ENCODE results near the gene NCOR1.
"Not testable (repeated sequence)": the region's sequence is repeated elsewhere in the genome, so short reads cannot be mapped to it uniquely, and the experiment has no call there.

Gene NCOR1

GRCh38 chr17:16152326-16152725 is 63.0 kb downstream of the NCOR1 start:
- not testable (repeated sequence) for FAIRE-seq; DNase-seq (ENCODE audit: insufficient read length, low spot score)

GRCh38 chr17:16150251-16150856 is 65.0 kb downstream of the NCOR1 start:
- no peak for DNase-seq (ENCODE audit: insufficient read length, low spot score)
- no peak for FAIRE-seq

- FAIRE-seq (no peak), DNase-seq (ENCODE audit: insufficient read length, low spot score) (no peak)
Measured at GRCh38 chr17:16148596-16148995, 66.7 kb downstream of the NCOR1 start.

- DNase-seq (ENCODE audit: insufficient read length, low spot score); FAIRE-seq: not testable (repeated sequence)
Measured at GRCh38 chr17:16145319-16145890, 69.9 kb downstream of the NCOR1 start.

GRCh38 chr17:16141685-16142084 is 73.6 kb downstream of the NCOR1 start:
- no peak for FAIRE-seq
- no peak for DNase-seq (ENCODE audit: insufficient read length, low spot score)

GRCh38 chr17:16140854-16141253 is 74.5 kb downstream of the NCOR1 start:
- no peak for FAIRE-seq
- no peak for DNase-seq (ENCODE audit: insufficient read length, low spot score)

- FAIRE-seq = no peak
- DNase-seq (ENCODE audit: insufficient read length, low spot score) = no peak
Measured at GRCh38 chr17:16135461-16135860, 79.9 kb downstream of the NCOR1 start.

GRCh38 chr17:16131593-16131992 is 83.7 kb downstream of the NCOR1 start:
- DNase-seq (ENCODE audit: insufficient read length, low spot score) (no peak), FAIRE-seq (no peak)

- FAIRE-seq (peak; percentile 21), DNase-seq (ENCODE audit: insufficient read length, low spot score) (no peak)
Measured at GRCh38 chr17:16129441-16130205, 85.7 kb downstream of the NCOR1 start.

GRCh38 chr17:16123531-16123930 is 91.8 kb downstream of the NCOR1 start:
- FAIRE-seq (no peak), DNase-seq (ENCODE audit: insufficient read length, low spot score) (no peak)

GRCh38 chr17:16122697-16123434 is 92.5 kb downstream of the NCOR1 start:
- DNase-seq (ENCODE audit: insufficient read length, low spot score) (no peak), FAIRE-seq (no peak)

- DNase-seq (ENCODE audit: insufficient read length, low spot score) (no peak), FAIRE-seq (no peak)
Measured at GRCh38 chr17:16121915-16122314, 93.4 kb downstream of the NCOR1 start.

GRCh38 chr17:16120937-16121336 is 94.4 kb downstream of the NCOR1 start:
- no peak for FAIRE-seq
- DNase-seq (ENCODE audit: insufficient read length, low spot score) = no peak

- no peak for FAIRE-seq
- no peak for DNase-seq (ENCODE audit: insufficient read length, low spot score)
Measured at GRCh38 chr17:16117149-16117548, 98.2 kb downstream of the NCOR1 start.

GRCh38 chr17:16115077-16115698 is 100.1 kb downstream of the NCOR1 start:
- DNase-seq (ENCODE audit: insufficient read length, low spot score); FAIRE-seq: not testable (repeated sequence)

- DNase-seq (ENCODE audit: insufficient read length, low spot score) (no peak), FAIRE-seq (no peak)
Measured at GRCh38 chr17:16108871-16109270, 106.5 kb downstream of the NCOR1 start.

GRCh38 chr17:16108386-16108785 is 106.9 kb downstream of the NCOR1 start:
- no peak for FAIRE-seq
- no peak for DNase-seq (ENCODE audit: insufficient read length, low spot score)

GRCh38 chr17:16107165-16107770 is 108.1 kb downstream of the NCOR1 start:
- DNase-seq (ENCODE audit: insufficient read length, low spot score) = no peak
- FAIRE-seq = no peak

GRCh38 chr17:16106161-16106891 is 109.0 kb downstream of the NCOR1 start:
- FAIRE-seq = no peak
- no peak for DNase-seq (ENCODE audit: insufficient read length, low spot score)

GRCh38 chr17:16104189-16104588 is 111.1 kb downstream of the NCOR1 start:
- FAIRE-seq (no peak), DNase-seq (ENCODE audit: insufficient read length, low spot score) (no peak)

Measured in GM19239 (cell line).